Subcutaneous abdominal adipose tissue (tissue), 5 donors: Measurements from ENCODE around the gene TEX13D.

ENCODE experiments used
- H3K27ac ChIP-seq: one replicate; pipeline ENCODE4 v1.7.0; 2013; ENCODE audit warnings: low read depth, mild to moderate bottlenecking, inconsistent platforms, low read length, moderate library complexity
- H3K27me3 ChIP-seq, 5 donors: one replicate each; pipeline ENCODE4 v1.7.0; 2013; ENCODE audit warnings: low read length in 5 of 5, inconsistent platforms in 1 of 5; ENCODE audit not compliant: control insufficient read depth in 5 of 5, insufficient read depth in 4 of 5
- H3K36me3 ChIP-seq, 5 donors: one replicate each; pipeline ENCODE4 v1.7.0; 2013; ENCODE audit warnings: low read length in 5 of 5; ENCODE audit not compliant: control insufficient read depth in 5 of 5, insufficient read depth in 5 of 5
- H3K4me1 ChIP-seq, 5 donors: one replicate each; pipeline ENCODE4 v1.7.0; 2013; ENCODE audit warnings: low read length in 5 of 5, mild to moderate bottlenecking in 3 of 5, moderate library complexity in 1 of 5; ENCODE audit not compliant: control insufficient read depth in 5 of 5, insufficient read depth in 5 of 5
- H3K4me3 ChIP-seq, 5 donors: one replicate each; pipeline ENCODE4 v1.7.0; 2013; ENCODE audit warnings: low read length in 5 of 5, low read depth in 1 of 5
- H3K9ac ChIP-seq, 5 donors: one replicate each; pipeline ENCODE4 v1.7.0; 2013; ENCODE audit warnings: low read length in 5 of 5, mild to moderate bottlenecking in 4 of 5, moderate library complexity in 3 of 5
- H3K9me3 ChIP-seq, 5 donors: one replicate each; pipeline ENCODE4 v1.7.0; 2013; ENCODE audit warnings: low read length in 5 of 5; ENCODE audit not compliant: control insufficient read depth in 5 of 5
- donor health status: healthy.
- donor health status: healthy.
- donor health status: healthy.
- donor health status: healthy.
- donor health status: healthy.

TEX13D gene

GRCh38 chrX:124347242-124347641, 14.8 kb downstream of the TEX13D start:
- H3K9me3 ChIP-seq, result no peaks in the 10 kb centered on the region
- H3K4me3 ChIP-seq, result no peak overlapping the region
- no peaks in the 10 kb centered on the region for H3K36me3 ChIP-seq
- peaks cover 0 to 5% (median 0%) of the 10 kb centered on the region in 5 donors for H3K27me3 ChIP-seq
- H3K9ac ChIP-seq, result no peak overlapping the region
- no peak overlapping the region for H3K27ac ChIP-seq
- no peaks in the 10 kb centered on the region for H3K4me1 ChIP-seq

GRCh38 chrX:124348182-124348581, 15.7 kb downstream of the TEX13D start:
- Histone ChIP-seq H3K36me3 (no peaks in the 10 kb centered on the region), H3K4me3 (no peak overlapping the region), H3K9ac (no peak overlapping the region), H3K27ac (no peak overlapping the region), H3K4me1 (no peaks in the 10 kb centered on the region), H3K9me3 (no peaks in the 10 kb centered on the region), H3K27me3 (peaks cover 0 to 5% (median 0%) of the 10 kb centered on the region in 5 donors)

- Histone ChIP-seq H3K9me3 (no peaks in the 10 kb centered on the region), H3K27me3 (peaks cover 0 to 5% (median 0%) of the 10 kb centered on the region in 5 donors), H3K9ac (no peak overlapping the region), H3K36me3 (no peaks in the 10 kb centered on the region), H3K4me3 (no peak overlapping the region), H3K27ac (no peak overlapping the region), H3K4me1 (no peaks in the 10 kb centered on the region)
These were observed 16.5 kb downstream of the TEX13D start for GRCh38 chrX:124348885-124349453.

- Histone ChIP-seq H3K9ac (no peak overlapping the region), H3K27ac (no peak overlapping the region), H3K36me3 (no peaks in the 10 kb centered on the region)
These were observed 22.2 kb downstream of the TEX13D start for GRCh38 chrX:124354648-124355047.

GRCh38 chrX:124358800-124359383, 26.4 kb downstream of the TEX13D start:
- Histone ChIP-seq H3K4me3 (no peak overlapping the region), H3K27me3 (no peaks in the 10 kb centered on the region), H3K27ac (no peak overlapping the region), H3K4me1 (no peaks in the 10 kb centered on the region), H3K9ac (no peak overlapping the region), H3K36me3 (no peaks in the 10 kb centered on the region), H3K9me3 (no peaks in the 10 kb centered on the region)

More at GRCh38 chrX:124354648-124355047, 22.2 kb downstream of the TEX13D start:
- no peaks in the 10 kb centered on the region for H3K27me3 ChIP-seq
- H3K9me3 ChIP-seq, result no peaks in the 10 kb centered on the region
- no peak overlapping the region for H3K4me3 ChIP-seq
- no peaks in the 10 kb centered on the region for H3K4me1 ChIP-seq

GRCh38 chrX:124362072-124362471, 29.6 kb downstream of the TEX13D start:
- no peak overlapping the region for H3K4me3 ChIP-seq

GRCh38 chrX:124362761-124363160, 30.3 kb downstream of the TEX13D start:
- Histone ChIP-seq H3K9me3 (no peaks in the 10 kb centered on the region), H3K4me3 (no peak overlapping the region), H3K36me3 (no peaks in the 10 kb centered on the region), H3K4me1 (no peaks in the 10 kb centered on the region), H3K9ac (no peak overlapping the region), H3K27ac (no peak overlapping the region), H3K27me3 (no peaks in the 10 kb centered on the region)

More at GRCh38 chrX:124362072-124362471, 29.6 kb downstream of the TEX13D start:
- Histone ChIP-seq H3K27ac (no peak overlapping the region), H3K9ac (no peak overlapping the region), H3K36me3 (no peaks in the 10 kb centered on the region), H3K4me1 (no peaks in the 10 kb centered on the region), H3K27me3 (no peaks in the 10 kb centered on the region), H3K9me3 (no peaks in the 10 kb centered on the region)

GRCh38 chrX:124369722-124370121, 37.3 kb downstream of the TEX13D start:
- no peak overlapping the region for H3K27ac ChIP-seq
- no peak overlapping the region for H3K9ac ChIP-seq
- H3K4me3 ChIP-seq, result no peak overlapping the region
- no peaks in the 10 kb centered on the region for H3K36me3 ChIP-seq
- no peaks in the 10 kb centered on the region for H3K4me1 ChIP-seq
- peaks cover 0 to 3% (median 0%) of the 10 kb centered on the region in 5 donors for H3K27me3 ChIP-seq
- H3K9me3 ChIP-seq, result no peaks in the 10 kb centered on the region

- Histone ChIP-seq H3K9me3 (no peaks in the 10 kb centered on the region), H3K9ac (no peak overlapping the region), H3K4me3 (no peak overlapping the region), H3K36me3 (no peaks in the 10 kb centered on the region), H3K27me3 (peaks cover 0 to 3% (median 0%) of the 10 kb centered on the region in 5 donors), H3K27ac (no peak overlapping the region), H3K4me1 (no peaks in the 10 kb centered on the region)
These were observed 40.9 kb downstream of the TEX13D start for GRCh38 chrX:124373348-124373747.

GRCh38 chrX:124378643-124379042, 46.2 kb downstream of the TEX13D start:
- Histone ChIP-seq H3K36me3 (no peaks in the 10 kb centered on the region), H3K4me3 (no peak overlapping the region), H3K27me3 (peaks cover 0 to 5% (median 0%) of the 10 kb centered on the region in 5 donors), H3K9me3 (no peaks in the 10 kb centered on the region), H3K9ac (no peak overlapping the region), H3K27ac (no peak overlapping the region), H3K4me1 (peaks cover 0 to 6% (median 0%) of the 10 kb centered on the region in 5 donors)
